ENCODE measurements around the gene BIRC2. TPM values are rescaled to one million over a fixed set of nuclear protein-coding genes. Genes with fewer than 3 reads are reported as not detected.

The BIRC2 gene
- total and polyA plus RNA-seq, 9 of the 15 experiments (the other 6 are each of a cell fraction or from before 2014, with no cell fraction given): 14.3 to 45.9 (median 20.7) TPM

DNA sequence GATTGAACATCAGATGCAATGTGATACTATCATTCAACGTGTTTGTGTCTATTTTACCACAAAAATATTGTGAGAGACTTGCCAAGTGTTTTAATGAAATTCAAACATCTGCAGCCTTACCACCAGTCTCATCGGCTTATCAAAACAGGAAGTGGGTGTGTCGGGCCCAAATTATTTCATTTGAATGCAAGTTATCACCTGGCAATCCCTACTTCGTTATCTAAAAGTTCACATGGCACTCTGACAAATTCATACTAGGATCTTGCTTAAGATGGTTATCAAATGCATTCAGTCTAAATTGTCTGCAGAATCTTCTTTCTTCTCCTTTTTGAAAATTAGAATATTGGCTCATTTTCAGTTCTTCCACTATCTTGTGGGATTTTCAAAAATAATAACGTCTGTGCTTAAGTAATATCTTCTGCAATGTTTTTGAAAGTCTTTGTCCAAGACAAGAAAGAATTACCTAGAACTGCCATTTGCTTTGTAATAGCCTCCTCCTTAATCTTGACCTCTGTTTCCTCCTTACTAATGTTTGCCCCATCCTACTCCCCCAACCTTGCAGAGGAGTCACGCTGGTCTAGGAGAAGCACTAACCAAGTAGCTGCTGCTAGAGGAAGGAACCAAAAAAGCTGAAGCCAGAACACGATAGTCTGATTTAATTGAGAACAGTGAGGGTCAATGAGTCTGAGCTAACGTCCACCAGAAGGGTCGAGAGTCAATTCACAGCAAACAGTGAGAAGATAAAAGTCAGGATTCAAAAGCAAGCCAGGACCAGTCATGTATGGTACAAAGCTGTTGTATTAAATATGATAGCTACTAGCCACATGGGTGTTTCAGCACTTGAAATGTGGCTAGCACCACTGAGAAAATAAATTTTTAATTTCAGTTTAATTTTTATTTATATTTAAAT lies 39.9 kb upstream of the BIRC2 start (continued):
- TF ChIP-seq, protein P1, sequence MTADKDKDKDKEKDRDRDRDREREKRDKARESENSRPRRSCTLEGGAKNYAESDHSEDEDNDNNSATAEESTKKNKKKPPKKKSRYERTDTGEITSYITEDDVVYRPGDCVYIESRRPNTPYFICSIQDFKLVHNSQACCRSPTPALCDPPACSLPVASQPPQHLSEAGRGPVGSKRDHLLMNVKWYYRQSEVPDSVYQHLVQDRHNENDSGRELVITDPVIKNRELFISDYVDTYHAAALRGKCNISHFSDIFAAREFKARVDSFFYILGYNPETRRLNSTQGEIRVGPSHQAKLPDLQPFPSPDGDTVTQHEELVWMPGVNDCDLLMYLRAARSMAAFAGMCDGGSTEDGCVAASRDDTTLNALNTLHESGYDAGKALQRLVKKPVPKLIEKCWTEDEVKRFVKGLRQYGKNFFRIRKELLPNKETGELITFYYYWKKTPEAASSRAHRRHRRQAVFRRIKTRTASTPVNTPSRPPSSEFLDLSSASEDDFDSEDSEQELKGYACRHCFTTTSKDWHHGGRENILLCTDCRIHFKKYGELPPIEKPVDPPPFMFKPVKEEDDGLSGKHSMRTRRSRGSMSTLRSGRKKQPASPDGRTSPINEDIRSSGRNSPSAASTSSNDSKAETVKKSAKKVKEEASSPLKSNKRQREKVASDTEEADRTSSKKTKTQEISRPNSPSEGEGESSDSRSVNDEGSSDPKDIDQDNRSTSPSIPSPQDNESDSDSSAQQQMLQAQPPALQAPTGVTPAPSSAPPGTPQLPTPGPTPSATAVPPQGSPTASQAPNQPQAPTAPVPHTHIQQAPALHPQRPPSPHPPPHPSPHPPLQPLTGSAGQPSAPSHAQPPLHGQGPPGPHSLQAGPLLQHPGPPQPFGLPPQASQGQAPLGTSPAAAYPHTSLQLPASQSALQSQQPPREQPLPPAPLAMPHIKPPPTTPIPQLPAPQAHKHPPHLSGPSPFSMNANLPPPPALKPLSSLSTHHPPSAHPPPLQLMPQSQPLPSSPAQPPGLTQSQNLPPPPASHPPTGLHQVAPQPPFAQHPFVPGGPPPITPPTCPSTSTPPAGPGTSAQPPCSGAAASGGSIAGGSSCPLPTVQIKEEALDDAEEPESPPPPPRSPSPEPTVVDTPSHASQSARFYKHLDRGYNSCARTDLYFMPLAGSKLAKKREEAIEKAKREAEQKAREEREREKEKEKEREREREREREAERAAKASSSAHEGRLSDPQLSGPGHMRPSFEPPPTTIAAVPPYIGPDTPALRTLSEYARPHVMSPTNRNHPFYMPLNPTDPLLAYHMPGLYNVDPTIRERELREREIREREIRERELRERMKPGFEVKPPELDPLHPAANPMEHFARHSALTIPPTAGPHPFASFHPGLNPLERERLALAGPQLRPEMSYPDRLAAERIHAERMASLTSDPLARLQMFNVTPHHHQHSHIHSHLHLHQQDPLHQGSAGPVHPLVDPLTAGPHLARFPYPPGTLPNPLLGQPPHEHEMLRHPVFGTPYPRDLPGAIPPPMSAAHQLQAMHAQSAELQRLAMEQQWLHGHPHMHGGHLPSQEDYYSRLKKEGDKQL (CRISPR knock-in tag; IDR thresholded peaks at IDR 0.05; ENCODE audit: borderline replicate concordance): no peak
- TF ChIP-seq RBM34 (IDR thresholded peaks at IDR 0.05; ENCODE audit: borderline replicate concordance, insufficient read depth, low read length) (no peak), ZFP1 (CRISPR knock-in tag; IDR thresholded peaks at IDR 0.05) (no peak), NR1H2 (CRISPR knock-in tag; IDR thresholded peaks at IDR 0.05) (no peak), SMAD3 (CRISPR knock-in tag; conservative IDR thresholded peaks at IDR 0.05) (no peak), ATF3 (IDR thresholded peaks at IDR 0.05) (no peak), ATF3 (CRISPR knock-in tag; conservative IDR thresholded peaks at IDR 0.05) (no peak), XRCC3 (IDR thresholded peaks at IDR 0.05) (no peak), SMARCA5 (IDR thresholded peaks at IDR 0.05) (no peak), GABPA (tag; conservative IDR thresholded peaks at IDR 0.05; ENCODE audit: low read depth) (0 out of 2 replicates have a peak, but pooled peaks have one; percentile 33), IFI16 (CRISPR knock-in tag; IDR thresholded peaks at IDR 0.05) (no peak), SNAPC5 (CRISPR knock-in tag; IDR thresholded peaks at IDR 0.05) (no peak), ZSCAN29 (IDR thresholded peaks at IDR 0.05) (no peak), SPI1 (IDR thresholded peaks at IDR 0.05; ENCODE audit: borderline replicate concordance, low read depth, low read length) (peak; percentile 80)
- TF ChIP-seq, protein P2, sequence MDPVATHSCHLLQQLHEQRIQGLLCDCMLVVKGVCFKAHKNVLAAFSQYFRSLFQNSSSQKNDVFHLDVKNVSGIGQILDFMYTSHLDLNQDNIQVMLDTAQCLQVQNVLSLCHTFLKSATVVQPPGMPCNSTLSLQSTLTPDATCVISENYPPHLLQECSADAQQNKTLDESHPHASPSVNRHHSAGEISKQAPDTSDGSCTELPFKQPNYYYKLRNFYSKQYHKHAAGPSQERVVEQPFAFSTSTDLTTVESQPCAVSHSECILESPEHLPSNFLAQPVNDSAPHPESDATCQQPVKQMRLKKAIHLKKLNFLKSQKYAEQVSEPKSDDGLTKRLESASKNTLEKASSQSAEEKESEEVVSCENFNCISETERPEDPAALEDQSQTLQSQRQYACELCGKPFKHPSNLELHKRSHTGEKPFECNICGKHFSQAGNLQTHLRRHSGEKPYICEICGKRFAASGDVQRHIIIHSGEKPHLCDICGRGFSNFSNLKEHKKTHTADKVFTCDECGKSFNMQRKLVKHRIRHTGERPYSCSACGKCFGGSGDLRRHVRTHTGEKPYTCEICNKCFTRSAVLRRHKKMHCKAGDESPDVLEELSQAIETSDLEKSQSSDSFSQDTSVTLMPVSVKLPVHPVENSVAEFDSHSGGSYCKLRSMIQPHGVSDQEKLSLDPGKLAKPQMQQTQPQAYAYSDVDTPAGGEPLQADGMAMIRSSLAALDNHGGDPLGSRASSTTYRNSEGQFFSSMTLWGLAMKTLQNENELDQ (CRISPR knock-in tag; IDR thresholded peaks at IDR 0.05; ENCODE audit: borderline replicate concordance): no peak
- TF ChIP-seq, protein P3, sequence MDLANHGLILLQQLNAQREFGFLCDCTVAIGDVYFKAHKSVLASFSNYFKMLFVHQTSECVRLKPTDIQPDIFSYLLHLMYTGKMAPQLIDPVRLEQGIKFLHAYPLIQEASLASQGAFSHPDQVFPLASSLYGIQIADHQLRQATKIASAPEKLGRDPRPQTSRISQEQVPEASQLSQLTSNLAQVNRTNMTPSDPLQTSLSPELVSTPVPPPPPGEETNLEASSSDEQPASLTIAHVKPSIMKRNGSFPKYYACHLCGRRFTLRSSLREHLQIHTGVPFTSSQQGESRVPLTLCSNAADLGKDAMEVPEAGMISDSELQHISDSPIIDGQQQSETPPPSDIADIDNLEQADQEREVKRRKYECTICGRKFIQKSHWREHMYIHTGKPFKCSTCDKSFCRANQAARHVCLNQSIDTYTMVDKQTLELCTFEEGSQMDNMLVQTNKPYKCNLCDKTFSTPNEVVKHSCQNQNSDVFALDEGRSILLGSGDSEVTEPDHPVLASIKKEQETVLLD (IDR thresholded peaks at IDR 0.05): no peak

Data from K562 (cell line).